CD1c-positive myeloid dendritic cell (primary cell): Measurements from ENCODE around the gene BRMS1L.
A peak's percentile ranks its signal among the peaks of the same experiment; 100 is the strongest.
"Not testable (repeated sequence)": the region's sequence is repeated elsewhere in the genome, so short reads cannot be mapped to it uniquely, and the experiment has no call there.

Experiments
- DNase-seq: peaks from one replicate; pipeline ENCODE4 v3.0.0-alpha.2; 2016; ENCODE audit errors: extremely low spot score

BRMS1L gene

GRCh38 chr14:35821564-35822411, 4.3 kb upstream of the BRMS1L start:
- peak; percentile 50 for DNase-seq

- DNase-seq, result no peak
Observed at GRCh38 chr14:35822501-35822900, 3.6 kb upstream of the BRMS1L start.

- DNase-seq, result not testable (repeated sequence)
Observed at GRCh38 chr14:35824446-35825165, 1.5 kb upstream of the BRMS1L start.

GRCh38 chr14:35825968-35826217, 245 bp upstream of the BRMS1L start:
- DNase-seq, result no peak

GRCh38 chr14:35826952-35827416, 846 bp downstream of the BRMS1L start:
- no peak for DNase-seq

GRCh38 chr14:35827678-35828472, 1.7 kb downstream of the BRMS1L start:
- DNase-seq, result no peak

GRCh38 chr14:35829449-35829848, 3.3 kb downstream of the BRMS1L start:
- no peak for DNase-seq

GRCh38 chr14:35835208-35835982, 9.3 kb downstream of the BRMS1L start:
- no peak for DNase-seq

- not testable (repeated sequence) for DNase-seq
Observed at GRCh38 chr14:35841704-35842103, 15.6 kb downstream of the BRMS1L start.

GRCh38 chr14:35842245-35842644, 16.1 kb downstream of the BRMS1L start:
- not testable (repeated sequence) for DNase-seq

GRCh38 chr14:35844494-35844893, 18.4 kb downstream of the BRMS1L start:
- DNase-seq, result no peak

GRCh38 chr14:35847636-35848035, 21.5 kb downstream of the BRMS1L start:
- no peak for DNase-seq

GRCh38 chr14:35849122-35849521, 23.0 kb downstream of the BRMS1L start:
- no peak for DNase-seq

GRCh38 chr14:35851823-35852222, 25.7 kb downstream of the BRMS1L start:
- DNase-seq, result no peak

- no peak for DNase-seq
Observed at GRCh38 chr14:35853225-35853624, 27.1 kb downstream of the BRMS1L start.

GRCh38 chr14:35854696-35855270, 28.6 kb downstream of the BRMS1L start:
- no peak for DNase-seq

- DNase-seq, result no peak
Observed at GRCh38 chr14:35855876-35856481, 29.8 kb downstream of the BRMS1L start.

GRCh38 chr14:35858521-35859209, 32.5 kb downstream of the BRMS1L start:
- no peak for DNase-seq

GRCh38 chr14:35861204-35861868, 35.2 kb downstream of the BRMS1L start:
- no peak for DNase-seq
